Central memory CD4-positive, alpha-beta T cell (primary cell): ENCODE results near the gene ACTR6.
A peak's percentile ranks its signal among the peaks of the same experiment; 100 is the strongest.
"Not testable (repeated sequence)": the region's sequence is repeated elsewhere in the genome, so short reads cannot be mapped to it uniquely, and the experiment has no call there.

Experiments used
- DNase-seq: peaks from one replicate; pipeline ENCODE4 v3.0.0; 2022
- total RNA-seq, 3 experiments: gene quantifications; one replicate each; lab custom pipeline; 2026; lab: John Stamatoyannopoulos, UW

Gene ACTR6
- total RNA-seq, result 23.7 to 53.5 (median 40.8) reads per million in 3 experiments

- peak; percentile 97 for DNase-seq
Observed at GRCh38 chr12:100200463-100201181, at the start of gene ACTR6. Gene ACTR6, plus strand, starts transcription at chr12:100200815. Its CDS starts 37 bp downstream, at chr12:100200852.

- no peak for DNase-seq
Observed at GRCh38 chr12:100151769-100152168, 48.8 kb upstream of the ACTR6 start.

DNA sequence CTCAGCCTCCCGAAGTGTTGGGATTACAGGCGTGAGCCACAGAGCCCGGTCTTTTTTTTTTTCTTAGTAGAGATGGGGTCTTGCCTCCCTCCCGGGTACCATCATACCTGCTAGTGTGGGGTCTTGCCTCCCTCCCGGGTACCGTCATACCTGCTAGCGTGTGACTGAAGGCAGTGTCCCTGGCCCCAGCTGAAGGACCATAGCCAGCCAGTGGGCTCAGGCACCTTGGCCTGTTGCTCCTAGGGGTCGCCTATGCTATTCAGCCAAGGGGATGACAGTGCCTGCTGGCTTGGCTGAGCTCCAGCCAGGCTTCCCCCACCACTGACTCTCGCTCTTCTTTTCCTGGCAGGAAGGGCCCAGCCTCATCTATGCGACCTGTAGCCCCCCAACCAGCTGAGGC lies 47.5 kb upstream of the ACTR6 start:
- no peak for DNase-seq

DNA sequence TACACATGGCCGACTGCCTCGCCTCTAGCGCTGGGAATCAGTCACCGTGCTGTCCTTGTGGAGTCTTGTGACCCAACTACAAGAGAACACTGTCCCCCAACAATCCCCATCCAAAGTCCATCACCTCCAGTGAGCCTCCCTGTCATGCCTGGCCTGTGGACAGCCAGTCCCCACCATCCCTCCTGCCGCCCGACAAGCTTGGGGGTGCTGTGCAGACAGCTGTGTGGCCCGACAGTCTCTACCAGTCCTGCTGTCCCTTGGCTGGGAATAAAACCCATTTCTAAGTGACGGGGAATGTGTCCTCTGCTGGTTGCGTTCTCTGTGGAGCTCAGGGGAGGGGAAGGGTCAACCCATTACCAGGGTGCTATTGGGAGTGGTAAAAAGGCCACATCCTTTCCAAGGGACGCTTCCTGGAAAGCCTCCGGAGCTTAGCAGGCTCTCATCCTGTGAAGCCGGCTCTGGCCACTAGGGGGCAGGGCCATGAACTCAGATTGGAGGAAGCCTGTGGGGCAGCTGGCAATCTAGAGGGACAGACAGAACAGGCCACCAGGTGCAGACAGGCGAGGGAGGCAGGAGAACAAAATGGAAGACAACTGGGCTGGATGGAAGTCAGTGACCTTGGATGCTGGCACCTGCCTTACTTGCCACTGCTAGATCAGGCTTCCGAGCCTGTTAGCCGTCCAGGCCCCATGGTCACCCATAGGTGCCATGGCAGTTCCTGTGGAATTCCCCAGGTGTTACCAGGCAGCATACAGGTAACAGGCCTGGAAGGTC lies 46.0 kb upstream of the ACTR6 start:
- DNase-seq, result peak; percentile 48

- DNase-seq, result no peak
Observed at GRCh38 chr12:100156731-100157426, 43.7 kb upstream of the ACTR6 start.

DNA sequence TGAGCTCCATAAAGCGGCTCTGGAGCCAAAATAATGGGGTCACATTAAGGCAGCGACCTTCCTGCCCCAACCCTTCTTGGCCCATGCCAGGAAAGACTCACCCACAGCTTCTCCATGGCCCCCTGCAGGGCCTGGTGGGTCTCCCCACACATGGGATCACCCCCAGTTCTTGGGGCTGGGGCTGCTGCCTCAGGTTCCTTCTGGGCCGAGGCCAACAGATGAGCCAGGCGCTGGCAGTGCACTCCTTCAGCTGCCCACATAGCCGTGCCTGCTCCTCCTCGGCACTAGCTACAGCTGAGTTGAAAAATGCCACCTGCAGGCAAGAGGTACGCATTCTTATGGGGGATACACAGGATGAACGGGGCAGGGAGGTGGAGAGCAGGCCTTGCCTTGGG lies 43.2 kb upstream of the ACTR6 start:
- no peak for DNase-seq

- DNase-seq, result no peak
Observed at GRCh38 chr12:100158535-100158934, 42.1 kb upstream of the ACTR6 start.

DNA sequence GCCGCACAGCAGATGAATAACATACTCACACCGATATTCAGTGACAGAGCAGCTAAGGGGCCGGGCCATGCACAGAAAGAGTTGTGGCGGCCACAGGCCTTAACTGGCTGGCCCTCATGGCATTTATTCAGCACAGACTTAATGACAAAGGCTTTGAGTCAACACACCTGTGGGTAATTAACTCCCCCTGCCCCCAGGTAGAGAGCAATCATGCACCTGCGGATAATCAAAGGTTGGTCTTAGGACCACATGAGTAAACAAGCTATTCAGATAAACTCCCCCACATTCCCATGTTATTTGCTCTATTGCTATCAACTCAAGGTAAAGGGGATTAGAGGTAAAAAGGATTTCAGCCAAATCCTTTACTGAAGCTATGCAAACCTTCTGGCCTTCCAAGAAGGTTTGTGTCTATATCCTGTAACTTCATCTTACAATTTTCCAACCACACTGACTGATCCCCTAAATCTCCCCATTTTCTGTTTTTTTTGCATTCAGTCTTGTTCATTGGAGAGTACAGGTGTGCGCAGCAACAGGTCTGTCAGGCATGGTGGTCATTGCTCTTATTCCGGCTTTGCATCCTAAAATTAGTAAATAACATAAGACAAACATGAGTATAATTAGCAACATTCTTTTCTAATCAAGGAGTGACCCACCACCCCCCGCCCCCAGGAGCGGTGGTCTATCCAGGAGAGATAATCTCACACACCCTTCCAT lies 41.1 kb upstream of the ACTR6 start:
- no peak for DNase-seq

DNA sequence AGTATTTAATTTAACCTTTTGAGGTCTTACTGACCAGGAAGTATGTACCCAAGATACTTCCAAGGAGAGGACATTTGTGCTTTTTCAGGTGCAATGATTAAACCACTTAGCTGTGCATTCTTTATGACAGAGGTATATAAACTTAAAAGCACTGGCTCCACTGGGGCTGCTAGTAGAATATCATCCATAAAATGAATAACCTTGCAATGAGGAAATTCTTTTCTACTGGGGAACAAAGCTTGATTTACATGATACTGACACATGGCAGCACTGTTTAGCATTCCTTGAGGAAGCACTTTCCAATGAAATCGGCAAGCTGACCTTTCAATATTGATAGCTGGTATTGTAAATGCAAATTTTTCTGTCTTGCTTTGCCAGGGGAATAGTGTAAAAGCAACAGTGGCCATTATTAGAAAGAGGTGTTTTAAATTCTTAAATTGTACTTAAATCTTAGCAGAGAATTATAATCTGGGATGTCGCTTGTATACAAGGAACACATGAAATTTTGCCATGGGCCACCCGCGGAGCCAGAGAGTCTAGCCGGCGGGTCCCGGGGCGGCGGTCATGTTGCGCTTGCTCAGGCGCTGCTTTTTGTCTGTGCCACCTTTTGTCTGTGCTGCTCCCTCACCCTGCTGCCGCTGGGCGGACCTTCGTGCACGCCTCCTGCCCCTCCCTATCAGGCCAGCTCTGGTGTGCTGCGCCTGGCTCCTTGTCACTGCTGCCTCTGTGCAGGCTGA lies 37.0 kb upstream of the ACTR6 start:
- DNase-seq, result peak; percentile 56

DNA sequence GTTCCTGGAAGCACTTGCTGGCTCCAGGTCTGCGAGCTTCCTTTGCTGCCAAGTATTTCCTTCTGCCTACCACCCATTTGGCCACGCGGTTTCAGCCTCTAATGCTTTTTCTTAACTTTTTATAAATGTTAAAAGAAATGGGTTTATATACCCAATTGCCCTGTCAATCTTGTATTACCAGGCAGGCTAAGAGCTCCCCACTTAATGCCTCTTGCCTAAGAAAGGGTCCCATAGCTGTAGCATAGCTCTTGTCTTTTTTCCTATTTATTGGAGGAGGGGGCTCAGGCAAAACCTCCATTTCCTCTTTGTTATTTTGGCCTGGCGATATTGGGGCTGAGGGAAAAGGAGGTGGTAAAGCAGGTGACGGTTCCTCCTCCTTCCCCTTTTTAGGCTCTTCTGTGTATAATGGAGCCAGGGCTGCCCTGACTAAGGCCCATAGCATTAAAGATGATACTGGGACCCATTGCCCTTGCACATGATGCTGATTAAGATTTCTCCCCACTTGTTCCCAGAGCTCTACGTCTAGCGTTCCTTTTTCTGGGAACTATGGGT lies 36.4 kb upstream of the ACTR6 start:
- DNase-seq, result no peak

- DNase-seq, result no peak
Observed at GRCh38 chr12:100165356-100165755, 35.3 kb upstream of the ACTR6 start.

GRCh38 chr12:100166232-100166631 lies 34.4 kb upstream of the ACTR6 start:
- DNase-seq, result no peak

GRCh38 chr12:100168562-100168961 lies 32.1 kb upstream of the ACTR6 start:
- DNase-seq, result no peak

- no peak for DNase-seq
Observed at GRCh38 chr12:100169345-100169744, 31.3 kb upstream of the ACTR6 start.

DNA sequence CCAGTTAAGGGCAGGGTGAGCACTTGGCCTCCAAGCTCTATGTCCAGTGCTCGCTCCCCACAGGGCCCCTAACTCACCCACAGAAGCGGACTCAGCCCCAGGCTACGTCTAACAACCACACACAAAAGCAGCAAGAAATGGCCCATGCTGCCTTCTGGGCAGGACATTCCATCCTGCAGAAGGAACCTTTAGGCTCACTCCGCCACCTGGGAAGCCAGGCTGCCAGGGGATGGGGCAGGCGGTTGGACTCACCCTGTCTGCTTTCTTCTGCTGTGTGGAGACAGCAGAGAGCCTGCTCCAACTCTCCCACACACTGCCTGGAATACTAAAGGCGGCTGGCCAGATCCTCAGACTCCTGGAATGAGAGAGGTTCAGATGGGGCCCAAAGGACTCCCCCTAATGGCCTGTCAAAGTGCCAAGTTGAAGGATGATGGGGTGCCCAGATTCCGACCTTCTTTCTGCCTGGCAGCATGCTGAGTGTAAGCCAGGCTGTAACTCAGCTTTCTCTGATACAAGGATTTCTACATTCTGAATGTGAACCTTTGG lies 30.2 kb upstream of the ACTR6 start:
- DNase-seq, result no peak

DNA sequence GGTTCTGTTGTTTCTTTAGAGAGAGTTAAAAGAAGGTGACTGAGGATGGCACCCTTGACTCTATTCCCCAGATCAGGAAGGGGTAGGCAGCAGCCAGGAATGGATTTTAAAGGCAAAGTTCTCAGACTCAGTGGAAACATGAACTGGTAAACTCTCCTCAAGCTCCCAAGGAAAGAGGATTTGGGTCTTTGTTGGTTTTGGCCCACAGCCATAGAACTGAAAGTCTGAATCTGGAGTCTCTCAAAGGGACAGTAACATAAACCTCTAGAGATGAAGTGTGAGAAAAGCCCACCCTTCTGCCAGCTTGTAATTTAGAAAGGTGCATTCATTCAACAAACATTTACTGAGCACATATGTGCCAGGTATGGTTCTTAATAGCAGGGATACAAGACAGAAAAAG lies 29.4 kb upstream of the ACTR6 start:
- no peak for DNase-seq

DNA sequence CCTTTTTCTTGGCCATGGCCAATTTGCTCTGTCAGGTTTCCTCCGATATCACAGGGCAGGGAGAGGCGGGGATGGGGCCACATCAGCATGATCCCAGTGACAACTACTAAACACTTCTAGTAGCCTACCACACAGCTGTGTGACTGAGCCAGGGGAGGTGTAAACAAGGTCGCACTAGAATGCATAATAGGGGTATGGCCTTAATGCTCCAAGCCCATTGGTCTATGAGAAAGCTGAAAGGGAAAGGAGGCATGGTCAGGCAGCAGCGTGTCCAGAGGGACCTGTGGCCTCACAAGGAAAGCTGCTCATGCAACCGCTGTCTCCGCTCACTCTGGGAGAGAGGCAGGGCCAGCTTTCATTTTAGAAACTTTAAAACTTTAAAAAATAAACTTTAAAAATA lies 27.5 kb upstream of the ACTR6 start:
- DNase-seq, result no peak

DNA sequence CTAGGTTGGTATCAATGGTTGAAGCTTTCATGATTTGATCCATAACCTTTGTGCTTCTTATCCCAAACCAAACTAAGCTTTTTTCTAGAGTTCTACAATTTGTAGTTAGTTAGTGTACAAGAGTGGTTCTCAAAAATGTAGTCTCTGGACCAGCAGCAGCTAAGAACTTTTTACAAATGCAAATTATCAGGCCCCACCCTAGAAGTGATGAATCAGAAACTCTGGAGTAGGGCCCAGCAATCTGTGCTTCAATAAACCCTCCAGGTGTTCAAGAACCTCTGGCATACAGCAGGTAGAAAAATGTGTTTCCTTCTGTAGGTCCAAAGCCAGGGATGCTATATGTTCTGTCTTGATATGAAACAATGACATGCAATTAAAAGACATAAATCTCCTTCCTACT lies 26.1 kb upstream of the ACTR6 start:
- DNase-seq, result no peak

GRCh38 chr12:100176493-100176892 lies 24.1 kb upstream of the ACTR6 start:
- DNase-seq, result not testable (repeated sequence)

- DNase-seq, result no peak
Observed at GRCh38 chr12:100179252-100179651, 21.4 kb upstream of the ACTR6 start.

- DNase-seq, result no peak
Observed at GRCh38 chr12:100184549-100185145, 16.0 kb upstream of the ACTR6 start.
